Measurements from ENCODE around the gene LDLRAD3.
"Not testable (repeated sequence)": the region's sequence is repeated elsewhere in the genome, so short reads cannot be mapped to it uniquely, and the experiment has no call there.

Gene LDLRAD3

GRCh38 chr11:36189735-36190134 lies 245.9 kb downstream of the LDLRAD3 start:
- DNase-seq, result not testable (repeated sequence)

DNA sequence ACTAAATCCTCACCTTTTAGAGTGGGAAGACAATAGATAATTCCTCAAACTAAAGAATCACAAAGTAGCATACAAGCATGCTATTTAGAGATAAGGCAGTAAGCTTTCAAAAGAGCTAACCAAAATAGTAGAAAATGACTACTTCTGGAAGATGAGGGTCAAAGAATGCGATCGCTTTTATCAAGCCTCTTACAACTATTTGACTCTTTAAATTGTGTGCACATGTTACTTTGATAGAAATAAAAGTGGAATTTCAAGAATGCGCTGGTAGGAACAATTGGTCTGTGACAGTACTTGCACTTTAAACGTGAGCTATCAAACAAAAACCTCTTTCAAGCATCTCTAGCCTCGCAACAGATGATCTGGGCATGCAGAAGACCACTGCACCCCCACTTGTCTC lies 248.1 kb downstream of the LDLRAD3 start:
- no peak for DNase-seq

- no peak for DNase-seq
These were observed 248.8 kb downstream of the LDLRAD3 start for GRCh38 chr11:36192425-36193289.

DNA sequence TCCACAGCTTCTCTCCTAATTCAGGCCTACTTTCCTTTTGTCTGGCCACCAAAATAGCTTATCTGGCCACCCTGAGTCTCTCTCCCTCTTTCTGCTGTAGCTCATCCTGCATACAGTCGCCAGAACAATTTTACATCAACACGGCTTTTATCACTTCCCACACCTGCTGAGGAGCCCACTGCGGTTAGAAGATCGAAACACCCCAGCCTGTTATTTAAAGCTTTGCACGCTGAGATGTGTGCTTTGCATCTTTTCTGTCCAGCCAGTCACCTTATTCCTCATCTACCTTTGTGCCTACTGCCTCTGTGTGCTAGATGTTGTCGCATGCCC lies 249.4 kb downstream of the LDLRAD3 start:
- DNase-seq, result no peak

GRCh38 chr11:36193721-36194120 lies 249.9 kb downstream of the LDLRAD3 start:
- DNase-seq, result no peak

GRCh38 chr11:36195496-36196354 lies 251.9 kb downstream of the LDLRAD3 start:
- no peak for DNase-seq

DNA sequence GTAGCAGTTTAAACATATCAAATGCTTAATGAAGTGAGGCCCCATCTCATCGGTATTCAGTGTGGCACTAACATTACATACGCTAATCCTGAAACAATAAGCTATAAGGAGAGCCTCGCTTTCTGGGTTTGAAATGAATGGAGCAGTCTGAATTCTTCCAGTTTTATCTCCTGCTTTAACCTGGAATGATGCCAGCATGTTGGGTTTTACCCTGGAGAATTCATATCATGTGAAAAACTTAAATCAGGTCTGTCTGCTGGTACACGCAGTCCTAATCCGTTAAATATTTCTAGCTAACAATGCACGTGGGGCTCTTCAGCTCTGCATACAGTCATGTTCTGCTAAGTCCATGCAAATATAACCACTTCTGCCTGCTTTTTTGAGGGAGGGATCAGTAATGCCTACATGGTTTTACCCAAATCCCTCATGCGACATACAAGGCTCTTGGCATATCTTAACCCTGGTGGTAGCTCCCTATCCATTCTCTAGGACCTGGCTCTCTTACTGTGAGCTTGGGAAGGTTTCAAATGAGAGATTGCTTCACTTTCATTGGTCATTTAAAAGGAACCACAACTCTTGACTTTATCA lies 252.6 kb downstream of the LDLRAD3 start:
- DNase-seq, result no peak

DNA sequence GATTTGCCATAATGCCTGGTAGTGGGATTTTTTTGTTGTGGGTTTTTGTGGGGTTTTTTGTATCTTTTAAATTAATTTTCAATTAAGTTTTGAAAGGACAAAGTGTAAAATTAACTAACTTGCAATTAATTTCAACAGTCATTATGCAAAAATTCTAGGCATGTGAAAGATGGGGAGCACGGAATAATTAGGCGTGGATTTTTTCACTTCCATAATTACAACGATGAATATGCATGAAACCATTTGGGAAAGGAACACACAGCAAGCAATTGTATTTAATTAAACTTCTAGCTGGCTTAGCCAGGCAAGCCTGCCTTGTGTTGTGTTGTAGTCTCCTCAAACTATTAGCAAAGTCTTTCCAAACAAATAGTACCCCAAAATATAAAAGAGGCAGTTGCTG lies 257.5 kb downstream of the LDLRAD3 start:
- DNase-seq, result no peak

DNA sequence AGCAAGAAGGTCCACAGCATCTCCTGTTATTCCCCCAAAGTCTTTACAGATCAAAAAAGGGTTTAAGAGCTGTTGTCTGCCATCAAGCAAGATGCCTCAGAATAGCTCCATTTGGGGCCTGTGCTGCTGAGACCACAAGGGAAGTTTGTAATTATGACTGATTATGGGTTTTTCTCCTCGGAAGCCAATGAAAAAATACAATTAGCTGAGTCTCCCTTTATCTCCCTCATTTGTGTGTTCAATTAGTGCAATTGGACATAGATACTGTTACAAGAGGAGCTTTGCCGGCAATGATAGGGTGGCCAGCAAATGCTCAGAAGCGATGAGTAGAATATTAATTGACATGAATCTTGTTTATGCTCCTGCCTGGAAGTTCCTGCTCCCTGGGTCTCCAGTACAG lies 261.7 kb downstream of the LDLRAD3 start:
- no peak for DNase-seq

DNA sequence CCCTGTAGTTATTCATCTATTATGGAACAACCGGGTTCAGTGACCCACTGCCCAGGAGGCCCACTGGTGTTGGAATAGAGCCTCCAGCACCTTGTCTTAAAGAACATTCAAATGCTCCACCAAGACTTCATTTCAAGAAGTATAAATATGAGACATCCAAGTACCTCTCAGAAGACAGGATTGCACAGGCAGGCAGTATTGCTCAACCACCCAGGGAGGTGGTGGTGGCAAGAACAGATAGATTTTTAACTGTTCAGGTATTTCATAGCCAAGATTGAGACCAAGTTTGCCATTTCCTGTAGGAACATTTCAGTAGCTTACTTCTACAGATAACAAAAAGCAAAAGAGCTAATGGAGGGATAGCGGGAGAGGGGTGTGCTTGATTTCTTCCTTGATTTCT lies 266.7 kb downstream of the LDLRAD3 start:
- no peak for DNase-seq

DNA sequence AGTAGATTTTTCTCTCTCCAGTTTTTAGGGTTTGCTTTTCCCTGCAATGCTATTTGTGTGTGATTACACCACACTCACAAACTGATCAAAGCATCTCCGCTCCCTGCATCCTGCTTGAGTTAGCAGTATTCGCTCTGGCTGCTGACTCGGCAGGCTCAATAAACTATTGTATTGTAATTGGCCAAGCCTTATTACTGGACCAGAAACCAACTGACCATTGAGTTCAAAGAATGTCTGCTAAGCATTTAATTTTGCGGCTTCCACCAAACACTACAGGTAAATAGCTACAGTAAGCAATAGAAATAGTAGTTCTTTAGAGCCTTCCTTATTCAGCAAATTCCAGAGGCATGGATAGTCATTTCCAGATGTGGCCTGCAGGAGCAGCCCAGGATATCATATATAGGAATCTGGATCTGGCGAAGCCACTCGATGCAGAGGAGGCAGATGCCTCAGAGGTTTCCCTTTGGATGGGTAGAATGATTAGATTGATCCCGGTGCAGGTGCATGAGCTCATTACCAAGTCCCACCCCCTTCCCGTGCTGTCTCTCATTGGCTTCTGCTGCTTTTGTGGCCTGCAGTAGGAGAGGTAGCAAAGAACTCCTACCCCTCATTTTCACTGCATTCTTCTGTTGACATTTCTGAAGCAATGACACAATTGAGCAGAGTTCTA lies 268.0 kb downstream of the LDLRAD3 start:
- no peak for DNase-seq

GRCh38 chr11:36212564-36213392 lies 268.9 kb downstream of the LDLRAD3 start:
- DNase-seq, result no peak

GRCh38 chr11:36213393-36213840 lies 269.6 kb downstream of the LDLRAD3 start:
- no peak for DNase-seq

- no peak for DNase-seq
These were observed 270.6 kb downstream of the LDLRAD3 start for GRCh38 chr11:36214480-36214879.

- no peak for DNase-seq
These were observed 271.3 kb downstream of the LDLRAD3 start for GRCh38 chr11:36214976-36215692.

- DNase-seq, result no peak
These were observed 271.8 kb downstream of the LDLRAD3 start for GRCh38 chr11:36215693-36216060.

- DNase-seq, result no peak
These were observed 272.3 kb downstream of the LDLRAD3 start for GRCh38 chr11:36216061-36216615.

DNA sequence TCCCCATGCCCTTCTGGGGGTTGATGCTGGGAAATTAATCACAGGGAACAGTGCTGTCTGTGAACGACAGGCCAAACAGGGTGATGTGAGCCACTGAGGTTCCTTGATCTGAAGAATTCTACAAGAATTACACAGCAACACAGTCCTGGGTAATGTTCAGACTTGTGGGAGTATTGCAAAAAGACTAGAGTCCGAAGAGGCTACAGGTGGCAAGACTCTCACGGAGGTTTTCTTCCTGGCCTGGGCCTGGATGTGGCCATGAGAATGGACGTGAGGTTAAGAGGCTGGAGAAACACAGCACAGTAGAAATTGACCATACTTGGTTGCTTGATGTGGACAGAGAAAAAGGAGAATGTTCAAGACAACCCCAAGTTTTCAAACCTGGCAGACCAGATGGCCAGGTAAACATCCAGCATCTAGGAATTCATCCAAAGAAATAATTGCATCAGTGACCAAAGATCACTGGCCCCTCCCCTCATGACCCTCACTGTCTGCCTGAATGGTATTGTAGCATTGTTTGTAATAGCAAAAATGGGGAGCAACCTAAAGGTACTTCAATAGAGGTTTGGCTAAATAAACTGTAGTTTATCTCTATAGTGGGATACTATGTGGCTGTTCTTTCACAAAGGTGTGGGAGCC lies 274.5 kb downstream of the LDLRAD3 start:
- no peak for DNase-seq

DNA sequence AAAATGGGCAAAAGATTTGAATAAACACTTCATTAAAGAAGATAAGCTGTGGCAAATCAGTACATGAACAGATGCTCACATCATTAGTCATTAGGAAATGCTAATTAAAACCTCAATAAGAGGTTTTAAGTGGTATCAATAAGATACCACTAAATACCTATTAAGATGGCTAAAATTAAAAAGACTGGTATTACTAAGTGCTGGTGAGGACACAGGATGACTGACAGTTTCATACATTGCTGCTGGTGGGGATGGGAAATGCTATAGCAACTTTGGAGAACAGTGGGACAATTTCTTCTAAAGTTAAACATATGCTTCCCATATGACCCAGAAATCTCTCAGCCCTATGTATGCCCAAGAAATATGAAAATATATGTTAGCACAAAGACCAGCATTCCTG lies 276.1 kb downstream of the LDLRAD3 start:
- no peak for DNase-seq

DNA sequence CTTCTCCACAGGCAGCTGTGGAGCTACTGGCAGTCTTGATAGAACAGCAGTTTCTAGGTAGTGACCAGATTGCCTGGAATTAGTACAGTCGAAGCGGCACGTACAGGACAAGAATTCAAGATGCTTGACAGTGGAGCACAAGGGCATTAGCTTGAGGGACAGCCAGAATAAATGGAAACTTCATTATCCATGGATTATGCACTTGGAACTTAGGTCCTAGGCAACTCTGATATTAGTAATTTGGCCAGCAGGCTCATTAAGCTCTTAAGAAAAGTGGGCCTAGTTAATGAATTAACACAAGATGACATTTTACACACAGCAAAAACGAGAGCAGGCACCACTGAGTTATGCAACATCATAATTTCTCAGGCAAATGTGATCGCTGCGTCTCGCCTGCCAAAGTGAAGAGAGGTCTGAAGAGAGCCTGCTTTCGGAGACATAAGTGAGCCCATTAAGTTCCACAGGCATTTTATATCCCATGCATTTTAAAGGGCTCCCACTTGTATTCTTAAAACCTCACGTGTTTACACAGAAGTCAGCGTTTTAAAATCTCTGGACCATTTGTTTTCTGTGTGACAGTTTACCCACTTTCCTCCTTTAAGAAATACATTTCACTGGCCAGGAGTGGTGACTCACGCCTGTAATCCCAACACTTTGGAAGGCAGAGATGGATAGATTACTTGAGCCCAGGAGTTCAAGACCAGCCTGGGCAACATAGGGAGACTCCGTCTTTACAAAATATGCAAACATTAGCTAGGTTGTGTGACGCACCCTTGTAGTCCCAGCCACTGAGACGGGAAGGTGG lies 279.2 kb downstream of the LDLRAD3 start:
- DNase-seq, result no peak
